Measurements from ENCODE around the gene IRAK4. TPM values are rescaled to one million over a fixed set of nuclear protein-coding genes. Genes with fewer than 3 reads are reported as not detected.

The IRAK4 gene
- total RNA-seq, 1 experiment from 2014 or later = 20.2 TPM

DNA sequence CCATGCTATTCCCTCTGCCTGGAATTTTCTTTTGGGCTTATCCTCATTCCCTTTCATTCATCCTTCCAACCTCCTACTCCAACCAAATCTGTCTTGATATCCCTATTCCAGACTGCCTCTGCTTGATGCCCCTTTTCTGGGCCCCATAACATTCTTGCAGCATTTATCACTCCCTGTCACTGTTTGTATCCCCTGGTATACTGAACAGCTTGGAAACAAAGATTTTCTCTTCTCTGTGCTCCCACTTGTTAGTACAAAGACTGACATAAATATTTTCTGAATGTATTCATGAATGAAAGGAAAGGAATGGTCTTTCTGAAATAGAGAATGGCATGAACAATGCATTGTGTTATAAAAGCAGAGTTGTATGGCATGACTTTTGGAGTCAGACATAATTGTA is 7.5 kb downstream of the IRAK4 start:
- no peak for DNase-seq (ENCODE audit: low spot score)

- no peak for DNase-seq (ENCODE audit: low spot score)
Measured at GRCh38 chr12:43776498-43776897, 17.7 kb downstream of the IRAK4 start.

- no peak for DNase-seq (ENCODE audit: low spot score)
Measured at GRCh38 chr12:43786899-43787693, 28.3 kb downstream of the IRAK4 start.

DNA sequence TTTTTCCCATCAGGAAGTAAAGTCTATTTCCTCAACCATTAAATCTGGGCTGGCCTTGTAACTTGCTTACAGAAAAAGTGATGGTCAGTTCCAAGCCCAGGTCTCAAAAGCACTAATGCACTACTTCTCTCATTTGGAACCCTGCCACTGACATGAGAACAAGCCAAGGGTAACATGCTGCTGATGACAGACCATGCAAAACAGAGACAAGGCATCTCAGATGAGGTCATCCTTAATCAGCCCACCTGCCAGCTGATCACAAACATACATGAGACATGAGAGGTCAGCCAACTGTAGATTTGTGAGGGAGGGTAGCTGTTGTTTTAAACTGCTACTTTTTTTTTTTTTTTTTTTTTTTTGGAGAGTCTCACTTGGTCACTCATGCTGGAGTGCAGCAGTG is 31.2 kb downstream of the IRAK4 start:
- DNase-seq (ENCODE audit: low spot score) = no peak

DNA sequence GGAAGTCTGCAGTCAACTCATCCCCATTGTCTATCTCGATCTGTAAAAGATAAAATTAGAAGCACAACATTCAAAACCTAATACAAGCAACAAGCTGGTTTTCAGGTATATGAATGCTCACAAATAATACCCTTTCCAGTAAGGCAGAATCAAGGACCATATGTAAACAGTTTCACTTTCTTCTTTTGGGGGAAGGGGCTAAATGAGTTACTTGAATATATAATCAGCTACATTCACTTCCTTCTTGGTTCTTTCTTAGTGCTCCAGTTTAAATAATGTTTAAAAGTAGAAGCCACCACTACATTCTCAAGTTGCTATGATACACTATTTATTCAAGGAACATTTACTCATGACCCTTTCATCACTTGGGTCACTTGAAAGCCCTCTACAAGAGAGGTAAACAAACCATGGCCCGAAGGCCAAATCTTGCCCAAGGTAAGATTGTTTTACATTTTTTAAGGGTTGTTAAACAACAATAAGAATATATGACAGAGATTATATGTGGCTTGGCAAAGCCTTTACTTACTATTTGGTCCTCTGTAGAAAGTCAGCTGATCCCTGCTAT is 37.0 kb downstream of the IRAK4 start:
- no peak for DNase-seq (ENCODE audit: low spot score)

GRCh38 chr12:43797561-43798217 is 38.9 kb downstream of the IRAK4 start:
- no peak for DNase-seq (ENCODE audit: low spot score)

DNA sequence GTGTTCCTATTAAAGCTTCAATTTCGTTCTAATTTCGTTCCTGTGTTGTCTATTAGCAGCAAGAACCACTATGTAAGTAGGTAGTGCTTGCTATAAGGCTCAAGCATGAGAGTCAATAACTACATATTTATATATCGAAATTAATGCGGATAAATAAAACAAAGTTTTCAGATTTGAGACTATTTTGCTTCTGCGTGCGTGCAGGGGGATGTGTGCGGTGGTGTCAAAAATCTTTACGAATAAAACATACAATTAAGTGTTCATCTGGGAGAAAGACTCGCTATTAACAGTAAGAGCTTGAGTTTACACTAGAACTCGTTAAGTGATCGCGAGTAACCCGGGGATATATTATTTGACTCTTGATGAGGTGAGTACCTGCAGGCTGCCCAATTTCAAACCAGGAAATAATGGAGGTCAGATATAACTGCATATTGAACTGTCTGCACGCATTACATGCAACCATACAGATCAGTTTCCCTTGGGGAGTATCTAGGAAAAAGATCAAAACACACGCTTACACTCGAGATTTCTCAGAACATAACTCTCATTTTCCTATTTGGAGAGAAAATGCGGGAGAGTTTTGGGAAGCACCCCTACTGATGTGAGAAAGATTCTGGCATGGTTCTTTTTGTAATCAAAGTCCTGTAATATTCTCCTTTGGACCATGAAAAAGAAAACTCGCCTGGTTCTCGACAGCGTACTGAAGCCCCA is 46.6 kb downstream of the IRAK4 start:
- DNase-seq (ENCODE audit: low spot score) = no peak

GRCh38 chr12:43805860-43806736 is 47.3 kb downstream of the IRAK4 start, which contains the start of gene TWF1:
TWF1 (minus strand) TSS chr12:43806317; CDS start chr12:43806245, 72 bp downstream.
- peak; percentile 52 for DNase-seq (ENCODE audit: low spot score)

DNA sequence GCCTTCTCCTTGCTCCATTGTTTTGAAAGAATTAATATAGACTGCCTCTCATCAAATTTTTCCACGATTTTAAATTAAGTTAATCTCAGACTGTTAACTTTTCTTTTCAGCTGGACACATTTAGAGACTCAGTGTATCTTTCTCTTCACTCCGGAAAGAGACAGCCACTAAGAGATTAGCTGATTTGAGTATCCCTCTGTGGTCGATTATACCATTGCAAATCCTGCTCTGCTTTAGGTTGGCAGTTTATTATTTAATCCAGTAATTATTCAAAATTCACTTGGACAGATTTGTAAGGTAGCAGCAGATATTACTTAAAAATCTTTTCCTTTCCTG is 48.0 kb downstream of the IRAK4 start:
- no peak for DNase-seq (ENCODE audit: low spot score)

DNA sequence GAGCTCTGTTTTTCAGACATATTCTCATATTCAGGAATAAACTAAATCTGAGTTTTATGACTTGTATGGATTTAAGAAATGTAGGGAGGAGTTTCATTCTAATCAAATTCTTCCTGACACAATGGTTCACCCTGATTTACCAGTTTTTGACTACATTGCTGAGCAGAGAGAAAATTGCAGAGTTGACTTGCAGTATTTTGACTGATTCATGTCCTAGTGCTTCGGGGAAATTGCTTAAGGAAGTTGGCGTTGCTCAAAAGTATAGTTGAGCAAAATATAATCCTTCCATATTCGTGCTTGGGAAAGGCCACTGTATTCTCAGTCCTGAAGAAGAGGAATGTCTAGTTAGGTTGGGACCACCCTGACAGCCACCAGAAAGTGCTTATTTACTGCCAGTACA is 48.6 kb downstream of the IRAK4 start:
- no peak for DNase-seq (ENCODE audit: low spot score)

GRCh38 chr12:43812057-43812456 is 53.3 kb downstream of the IRAK4 start:
- DNase-seq (ENCODE audit: low spot score) = no peak

GRCh38 chr12:43812926-43813325 is 54.2 kb downstream of the IRAK4 start:
- no peak for DNase-seq (ENCODE audit: low spot score)

DNA sequence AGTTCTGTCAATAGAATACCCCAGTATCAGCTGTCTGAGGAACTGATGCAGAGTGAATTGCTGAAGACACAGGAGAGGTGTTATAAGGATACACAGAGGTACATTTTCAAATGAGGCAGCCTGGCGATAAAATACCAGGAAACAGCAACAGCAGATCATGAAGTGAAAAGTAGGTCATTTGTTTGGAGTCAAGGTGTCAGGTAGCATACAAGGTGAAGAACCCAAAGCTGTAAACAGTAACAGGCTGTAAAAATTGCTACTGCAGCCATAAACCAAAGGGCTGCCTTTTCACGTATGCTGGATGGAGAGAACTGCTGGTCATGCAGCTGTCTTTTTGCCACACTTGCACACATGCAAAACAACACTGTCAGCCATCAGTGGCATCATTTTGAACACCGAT is 56.7 kb downstream of the IRAK4 start:
- DNase-seq (ENCODE audit: low spot score) = no peak

DNA sequence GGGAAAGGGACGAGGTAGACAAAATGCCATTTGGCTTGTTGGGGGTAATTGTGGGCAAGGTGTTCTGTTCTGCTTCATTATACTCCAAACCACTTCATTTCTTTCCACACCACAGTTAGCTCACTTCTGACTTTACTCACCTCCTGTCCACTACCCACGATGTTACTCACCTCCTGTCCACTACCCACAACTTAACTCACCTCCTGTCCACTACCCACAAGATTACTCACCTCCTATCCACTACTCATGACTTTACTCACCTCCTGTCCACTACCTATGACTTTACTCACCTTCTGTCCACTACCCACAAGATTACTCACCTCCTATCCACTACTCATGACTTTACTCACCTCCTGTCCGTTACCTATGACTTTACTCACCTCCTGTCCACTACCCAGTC is 57.4 kb downstream of the IRAK4 start:
- DNase-seq (ENCODE audit: low spot score) = no peak

DNA sequence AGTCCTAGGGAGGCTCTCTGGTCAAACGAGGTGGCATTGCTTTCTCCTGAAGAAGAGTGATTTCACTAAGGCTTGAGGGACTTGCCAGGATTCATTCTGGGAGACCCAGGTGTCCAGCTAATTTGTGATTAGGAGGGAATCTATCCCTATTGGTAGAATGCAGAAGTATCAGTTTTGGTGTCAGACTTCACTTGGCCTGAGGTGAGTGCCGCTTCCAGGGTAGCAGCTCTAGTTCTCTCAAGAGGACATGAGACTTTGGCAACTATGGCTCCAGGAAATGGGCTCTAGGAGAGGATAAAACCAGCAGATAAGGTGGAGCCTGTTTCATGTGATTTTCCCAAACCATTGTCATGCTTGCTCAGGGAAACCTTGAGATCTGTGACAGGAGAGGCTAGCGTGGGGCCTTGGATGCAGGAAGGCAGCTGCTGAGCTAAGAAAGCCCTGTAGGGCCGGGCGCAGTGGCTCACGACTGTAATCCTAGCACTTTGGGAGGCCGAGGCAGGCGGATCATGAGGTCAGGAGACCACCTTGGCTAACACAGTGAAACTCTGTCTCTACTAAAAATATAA is 65.5 kb downstream of the IRAK4 start:
- DNase-seq (ENCODE audit: low spot score) = no peak

GRCh38 chr12:43826681-43827080 is 67.9 kb downstream of the IRAK4 start:
- no peak for DNase-seq (ENCODE audit: low spot score)

- no peak for DNase-seq (ENCODE audit: low spot score)
Measured at GRCh38 chr12:43827093-43827492, 68.3 kb downstream of the IRAK4 start.

GRCh38 chr12:43832463-43833168 is 73.9 kb downstream of the IRAK4 start:
- no peak for DNase-seq (ENCODE audit: low spot score)

DNA sequence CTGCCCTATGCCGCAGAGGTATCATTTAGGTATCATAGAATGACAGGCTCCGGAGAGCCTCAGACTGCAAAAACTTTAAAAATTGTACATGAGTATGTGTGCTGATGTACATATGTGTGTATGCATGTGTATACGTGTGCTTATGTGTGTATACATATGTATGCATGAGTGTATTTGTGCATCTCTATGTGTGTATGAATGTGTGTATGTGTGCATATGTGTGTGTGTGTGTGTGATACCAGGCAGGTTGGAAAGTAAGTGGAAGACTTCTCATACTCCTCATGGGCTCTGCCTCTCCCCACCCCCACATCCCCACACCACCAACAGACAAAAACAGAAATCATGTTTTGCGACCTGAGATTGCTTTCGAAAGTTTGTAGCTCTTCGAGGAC is 76.5 kb downstream of the IRAK4 start:
- peak; percentile 7 for DNase-seq (ENCODE audit: low spot score)

DNA sequence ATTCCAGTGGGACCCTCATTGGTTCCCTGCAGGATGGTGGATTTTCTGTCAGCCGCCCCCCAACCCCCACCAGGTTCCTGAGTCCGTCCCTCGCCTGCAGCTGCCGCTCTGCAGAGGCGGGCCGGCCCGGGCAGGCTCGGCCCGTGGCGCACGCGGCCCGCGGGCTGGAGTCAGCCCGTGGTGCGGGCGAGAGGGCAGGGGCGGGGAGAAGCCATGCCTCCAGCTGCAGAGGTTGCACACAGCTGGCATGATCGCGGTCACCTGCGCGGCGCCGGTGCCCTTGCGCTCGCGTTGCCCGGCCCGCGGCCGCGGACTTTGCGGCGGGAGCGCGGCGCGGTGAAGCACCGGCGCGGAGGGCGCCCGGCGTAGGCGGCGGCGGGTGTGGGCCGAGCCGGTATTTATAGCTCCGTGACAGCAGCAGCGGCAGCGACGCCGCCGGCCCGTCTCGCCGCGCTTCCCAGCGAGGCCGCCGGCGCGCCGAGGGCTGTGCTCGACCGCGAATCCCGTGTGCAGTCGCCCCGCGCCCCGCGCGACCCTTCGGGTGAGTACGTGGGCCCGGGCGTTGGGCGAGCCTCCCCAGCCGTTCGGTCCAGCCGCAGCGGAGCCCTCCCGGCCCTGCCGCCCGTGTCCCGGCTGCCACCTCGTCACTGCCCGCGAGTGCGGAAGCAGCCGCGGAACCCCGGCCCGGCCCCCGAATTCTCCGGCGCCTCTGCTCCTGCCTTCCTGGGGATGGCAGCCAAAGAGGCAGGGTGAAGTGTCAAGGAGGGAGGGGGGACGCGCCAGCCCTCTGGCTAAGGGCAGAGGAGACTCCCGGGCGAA is 77.1 kb downstream of the IRAK4 start, which contains the start of gene TMEM117:
Gene TMEM117 (plus strand): TSS at position 426 of the 819 bp plus-strand sequence.
- DNase-seq (ENCODE audit: low spot score) = peak; percentile 8
